Prostate gland (tissue), 2 donors: ENCODE data around the gene GPRC5D. TPM values are rescaled to one million over a fixed set of nuclear protein-coding genes. Genes with fewer than 3 reads are reported as not detected.

ENCODE experiments used
- DNase-seq: peaks from one replicate; pipeline ENCODE4 v3.0.0-alpha.2; 2019; ENCODE audit warnings: low spot score
- H3K27ac ChIP-seq, 2 donors: fragments of 200-600 bp; sonication (generic); 2 replicates each; pipeline ENCODE4 v1.5.1; 2017 to 2019
- H3K27me3 ChIP-seq: fragments of 200-600 bp; sonication (generic); replicated peaks from 2 replicates; pipeline ENCODE4 v1.5.1; 2019; ENCODE audit not compliant: insufficient read depth
- H3K36me3 ChIP-seq, 2 donors: fragments of 200-600 bp; sonication (generic); 1 replicate in 1 of 2; 2 replicates in 1 of 2; pipeline versions ENCODE4 v1.5.1 to v1.8.1; 2017 to 2019
- H3K4me1 ChIP-seq: fragments of 200-600 bp; sonication (generic); replicated peaks from 2 replicates; pipeline ENCODE4 v1.5.1; 2019
- H3K4me3 ChIP-seq, 2 donors: fragments of 200-600 bp; sonication (generic); 2 replicates each; pipeline ENCODE4 v1.5.1; 2017 to 2019
- H3K9me3 ChIP-seq: fragments of 200-600 bp; sonication (generic); 2 replicates; pipeline ENCODE4 v1.5.1; 2017
- CTCF ChIP-seq, 4 experiments: fragments of 200-600 bp in 2 of 4; fragments of 450-650 bp in 2 of 4; sonication (generic) in 2 of 4; IDR thresholded peaks; 1 replicate in 3 of 4; 2 replicates in 1 of 4; pipeline ENCODE4 v1.5.1; 2016 to 2019; ENCODE audit warnings: antibody characterized with exemption in 4 of 4, mild to moderate bottlenecking in 2 of 4, moderate library complexity in 2 of 4
- POLR2A ChIP-seq: fragments of 450-650 bp; IDR thresholded peaks from one replicate; pipeline ENCODE4 v1.6.1; 2016; ENCODE audit warnings: antibody characterized with exemption, mild to moderate bottlenecking
- POLR2AphosphoS5 ChIP-seq: sonication (generic); formaldehyde crosslinking; IDR thresholded peaks from one replicate; pipeline ENCODE4 v1.6.1; 2017; ENCODE audit warnings: antibody characterized with exemption
- WGBS: methylation state at CpG from one replicate; pipeline ENCODE4 v1.1.5; 2018; 5-methylcytosine and 5-hydroxymethylcytosine counted together
- intact Hi-C: fragments of 100-400 bp; cut with DNase I; formaldehyde crosslinking; loops from one replicate; pipeline ENCODE4 v1.14.2; 2022
- total RNA-seq, 2 donors: library from RNA; depleted of rRNA; stranded (reverse); fragments of >200 nt; gene quantifications; one replicate each; pipeline ENCODE4 v1.1.0, GENCODE V29; 2016

The GPRC5D gene
- total RNA-seq, 2 donors from 2014 or later: not detected

- no peak for DNase-seq
- peaks cover 2% of the 10 kb centered on the region for H3K4me1 ChIP-seq
- H3K27ac ChIP-seq: no peak overlapping the region
- no peaks in the 10 kb centered on the region for H3K27me3 ChIP-seq
- intact Hi-C loops: no loop called here
- WGBS: 84% methylated on average over 14 of the region's 14 CpGs
- no peaks in the 10 kb centered on the region for H3K36me3 ChIP-seq
- no peaks in the 10 kb centered on the region for H3K9me3 ChIP-seq
- no peak overlapping the region for H3K4me3 ChIP-seq
- no peak for TF ChIP-seq POLR2AphosphoS5
- TF ChIP-seq CTCF (IDR thresholded peaks at IDR 0.05): no peak
- TF ChIP-seq POLR2A: no peak
Measured at GRCh38 chr12:12903642-12904609, 48.0 kb downstream of the GPRC5D start.

GRCh38 chr12:12902036-12902435 is 49.9 kb downstream of the GPRC5D start:
- TF ChIP-seq CTCF (IDR thresholded peaks at IDR 0.05): no peak
- intact Hi-C loops: no loop called here
- no peak for DNase-seq
- Histone ChIP-seq H3K27ac (peak overlapping the region; percentile 9 to 34), H3K9me3 (no peaks in the 10 kb centered on the region), H3K36me3 (no peaks in the 10 kb centered on the region), H3K4me1 (peaks cover 2% of the 10 kb centered on the region), H3K27me3 (no peaks in the 10 kb centered on the region), H3K4me3 (no peak overlapping the region)

GRCh38 chr12:12901158-12901791 is 50.7 kb downstream of the GPRC5D start:
- WGBS: 61% methylated on average over 10 of the region's 10 CpGs
- no peaks in the 10 kb centered on the region for H3K27me3 ChIP-seq
- no peaks in the 10 kb centered on the region for H3K36me3 ChIP-seq
- no peak for DNase-seq
- intact Hi-C loops: no loop called here
- H3K27ac ChIP-seq: peak overlapping the region in 1 of 2 donors; percentile 44
- H3K9me3 ChIP-seq: no peaks in the 10 kb centered on the region
- H3K4me1 ChIP-seq: peaks cover 2% of the 10 kb centered on the region
- H3K4me3 ChIP-seq: no peak overlapping the region
- TF ChIP-seq CTCF (IDR thresholded peaks at IDR 0.05) (no peak), POLR2AphosphoS5 (no peak), POLR2A (no peak)

GRCh38 chr12:12900786-12901157 is 51.2 kb downstream of the GPRC5D start:
- TF ChIP-seq POLR2AphosphoS5 (no peak), CTCF (IDR thresholded peaks at IDR 0.05) (no peak), POLR2A (no peak)

More at GRCh38 chr12:12900786-12901157, 51.2 kb downstream of the GPRC5D start:
- DNase-seq: no peak
- Histone ChIP-seq H3K27me3 (no peaks in the 10 kb centered on the region), H3K9me3 (no peaks in the 10 kb centered on the region), H3K27ac (no peak overlapping the region), H3K4me3 (no peak overlapping the region), H3K4me1 (peaks cover 2% of the 10 kb centered on the region), H3K36me3 (no peaks in the 10 kb centered on the region)
- 93% methylated on average over 2 of the region's 2 CpGs for WGBS
- intact Hi-C loops: no loop called here
